NCI-H748 (cell line): ENCODE measurements around the gene SMURF1.
"Not testable (repeated sequence)": the region's sequence is repeated elsewhere in the genome, so short reads cannot be mapped to it uniquely, and the experiment has no call there.

Source experiments
- DNase-seq: peaks from one replicate; lab custom pipeline; 2025; ENCODE audit not compliant: unreplicated experiment; lab: John Stamatoyannopoulos, UW

The SMURF1 gene

GRCh38 chr7:99054781-99055180 lies 89.1 kb downstream of the SMURF1 start:
- DNase-seq, result no peak

GRCh38 chr7:99050971-99051370 lies 92.9 kb downstream of the SMURF1 start:
- no peak for DNase-seq

- no peak for DNase-seq
These were observed 96.3 kb downstream of the SMURF1 start for GRCh38 chr7:99047526-99048077.

- no peak for DNase-seq
These were observed 97.2 kb downstream of the SMURF1 start for GRCh38 chr7:99046722-99047121.

- DNase-seq, result not testable (repeated sequence)
These were observed 97.6 kb downstream of the SMURF1 start for GRCh38 chr7:99046262-99046661.

GRCh38 chr7:99044858-99045257 lies 99.0 kb downstream of the SMURF1 start:
- DNase-seq, result not testable (repeated sequence)

GRCh38 chr7:99042957-99043356 lies 101.0 kb downstream of the SMURF1 start:
- DNase-seq, result no peak

GRCh38 chr7:99041526-99041925 lies 102.4 kb downstream of the SMURF1 start:
- DNase-seq, result no peak

- peak; percentile 71 for DNase-seq
These were observed 103.6 kb downstream of the SMURF1 start for GRCh38 chr7:99040104-99040958.

- no peak for DNase-seq
These were observed 104.5 kb downstream of the SMURF1 start for GRCh38 chr7:99039384-99039891.

GRCh38 chr7:99038086-99038855 lies 105.6 kb downstream of the SMURF1 start:
- no peak for DNase-seq

- no peak for DNase-seq
These were observed 106.5 kb downstream of the SMURF1 start for GRCh38 chr7:99037327-99037940.

- no peak for DNase-seq
These were observed 107.3 kb downstream of the SMURF1 start for GRCh38 chr7:99036546-99037111.

GRCh38 chr7:99035723-99036545 lies 108.0 kb downstream of the SMURF1 start:
- no peak for DNase-seq

GRCh38 chr7:99034932-99035722 lies 108.8 kb downstream of the SMURF1 start:
- no peak for DNase-seq

GRCh38 chr7:99033765-99034164 lies 110.1 kb downstream of the SMURF1 start:
- no peak for DNase-seq

GRCh38 chr7:99032928-99033327 lies 111.0 kb downstream of the SMURF1 start:
- DNase-seq, result no peak

- no peak for DNase-seq
These were observed 112.4 kb downstream of the SMURF1 start for GRCh38 chr7:99031496-99031895.

GRCh38 chr7:99030951-99031350 lies 113.0 kb downstream of the SMURF1 start:
- no peak for DNase-seq
